IMR-90 (cell line): ENCODE data around the gene TPCN1. TPM values are rescaled to one million over a fixed set of nuclear protein-coding genes. Genes with fewer than 3 reads are reported as not detected.

Experiments
- ATAC-seq: fragments of 200-7000 bp; cut with Tn5 transposase; 2 replicates; pipeline ENCODE4 v1.9.1; 2020; ENCODE audit warnings: low read depth, mild to moderate bottlenecking, moderate library complexity
- BruUV-seq: library from RNA; stranded (reverse); fragments of 400-500 nt; replicated peaks from 2 replicates; lab custom pipeline; 2021; lab: Mats Ljungman, UMichigan
- CTCF ChIA-PET: fragments of 300-600 bp; formaldehyde crosslinking; extraction: SDS; loops from one replicate; lab custom pipeline; 2021; ENCODE audit warnings: antibody characterized with exemption; lab: Yijun Ruan, JAX
- POLR2A ChIA-PET: fragments of 300-600 bp; sonication (Branson Sonifier 250); formaldehyde crosslinking; loops from one replicate; lab custom pipeline; 2022; ENCODE audit warnings: antibody characterized with exemption; ENCODE audit not compliant: unreplicated experiment; lab: Charles Lee
- DNase-seq: peaks from one replicate; pipeline ENCODE4 v3.0.0; 2013
- H2AFZ ChIP-seq: replicated peaks from 2 replicates; pipeline ENCODE3; 2013; ENCODE audit warnings: low read length, mild to moderate bottlenecking; ENCODE audit not compliant: poor library complexity
- H2AK5ac ChIP-seq: 2 replicates; pipeline ENCODE4 v1.6.1; 2013; ENCODE audit warnings: low read depth, low read length, inconsistent platforms
- H2AK9ac ChIP-seq: replicated peaks from 2 replicates; pipeline ENCODE3; 2013; ENCODE audit warnings: mild to moderate bottlenecking, low read depth, low read length, moderate library complexity; ENCODE audit not compliant: poor library complexity
- H2BK120ac ChIP-seq: 2 replicates; pipeline ENCODE4 v1.6.1; 2013; ENCODE audit warnings: low read depth, low read length, inconsistent platforms
- H2BK15ac ChIP-seq: 3 replicates; pipeline ENCODE4 v1.6.1; 2013; ENCODE audit warnings: low read depth, low read length, inconsistent platforms
- H2BK20ac ChIP-seq: 2 replicates; pipeline ENCODE4 v1.6.1; 2013; ENCODE audit warnings: low read depth, mild to moderate bottlenecking, inconsistent platforms, low read length, moderate library complexity
- H2BK5ac ChIP-seq: 2 replicates; pipeline ENCODE4 v1.6.1; 2013; ENCODE audit warnings: mild to moderate bottlenecking, low read depth, low read length, inconsistent platforms; ENCODE audit not compliant: poor library complexity, severe bottlenecking
- H3K14ac ChIP-seq: replicated peaks from 2 replicates; pipeline ENCODE4 v1.6.1; 2013; ENCODE audit warnings: low read depth, low read length, inconsistent platforms
- H3K18ac ChIP-seq: 2 replicates; pipeline ENCODE4 v1.6.1; 2013; ENCODE audit warnings: low read depth, low read length, control low read depth
- H3K23ac ChIP-seq: 2 replicates; pipeline ENCODE4 v1.6.1; 2013; ENCODE audit warnings: low read depth, low read length, inconsistent platforms
- H3K27ac ChIP-seq: 2 replicates; pipeline ENCODE4 v1.5.1; 2013; ENCODE audit warnings: mild to moderate bottlenecking, control low read depth, low read length; ENCODE audit not compliant: insufficient read depth
- H3K27me3 ChIP-seq: 2 replicates; pipeline ENCODE4 v1.6.1; 2013; ENCODE audit warnings: low read length; ENCODE audit not compliant: control insufficient read depth, insufficient read depth
- H3K36me3 ChIP-seq: 2 replicates; pipeline ENCODE4 v1.6.1; 2013; ENCODE audit warnings: low read length, mixed read lengths; ENCODE audit not compliant: control insufficient read depth, insufficient read depth
- H3K4ac ChIP-seq: 2 replicates; pipeline ENCODE4 v1.6.1; 2013; ENCODE audit warnings: low read depth, low read length, inconsistent platforms
- H3K4me1 ChIP-seq: 2 replicates; pipeline ENCODE4 v1.6.1; 2013; ENCODE audit warnings: low read length, mixed read lengths; ENCODE audit not compliant: control insufficient read depth, insufficient read depth
- H3K4me2 ChIP-seq: 2 replicates; pipeline ENCODE4 v1.6.1; 2013; ENCODE audit warnings: low read depth, mild to moderate bottlenecking, control low read depth, low read length, moderate library complexity
- H3K4me3 ChIP-seq: 2 replicates; pipeline ENCODE4 v1.5.1; 2013; ENCODE audit warnings: low read depth, mild to moderate bottlenecking, control low read depth, low read length, moderate library complexity; ENCODE audit not compliant: insufficient read depth
- H3K56ac ChIP-seq: 2 replicates; pipeline ENCODE4 v1.6.1; 2013; ENCODE audit warnings: low read length, inconsistent platforms; ENCODE audit not compliant: insufficient read depth; ENCODE audit errors: extremely low read depth
- H3K79me1 ChIP-seq, 2 experiments: 2 replicates each; pipeline ENCODE4 v1.6.1; 2013; ENCODE audit warnings: low read length in 2 of 2, inconsistent platforms in 1 of 2, low read depth in 1 of 2
- H3K9ac ChIP-seq: 2 replicates; pipeline ENCODE4 v1.6.1; 2013; ENCODE audit warnings: low read depth, low read length, control low read depth
- H3K9me1 ChIP-seq: 2 replicates; pipeline ENCODE4 v1.6.1; 2013; ENCODE audit warnings: low read length, inconsistent platforms; ENCODE audit not compliant: insufficient read depth
- H3K9me3 ChIP-seq: 2 replicates; pipeline ENCODE4 v1.6.1; 2013; ENCODE audit warnings: low read length; ENCODE audit not compliant: control insufficient read depth, insufficient read depth
- H4K20me1 ChIP-seq: 2 replicates; pipeline ENCODE4 v1.6.1; 2013; ENCODE audit warnings: low read length, inconsistent platforms; ENCODE audit not compliant: insufficient read depth
- H4K5ac ChIP-seq: 2 replicates; pipeline ENCODE4 v1.6.1; 2013; ENCODE audit warnings: mild to moderate bottlenecking, low read depth, low read length, control low read depth
- H4K8ac ChIP-seq, 2 experiments: 2 replicates each; pipeline ENCODE4 v1.6.1; 2013; ENCODE audit warnings: low read depth in 2 of 2, low read length in 2 of 2, control low read depth in 1 of 2, inconsistent platforms in 1 of 2
- H4K91ac ChIP-seq: 2 replicates; pipeline ENCODE4 v1.6.1; 2013; ENCODE audit warnings: low read depth, low read length, inconsistent platforms; ENCODE audit not compliant: insufficient read depth
- BHLHE40 ChIP-seq: fragments of 150-350 bp; IDR thresholded peaks from 2 replicates; pipeline ENCODE4 v1.6.1; 2016; ENCODE audit warnings: mild to moderate bottlenecking, low read depth, low read length
- CEBPB ChIP-seq: IDR thresholded peaks from 2 replicates; pipeline ENCODE4 v1.6.1; 2012; ENCODE audit warnings: low read depth, low read length, improper control_type of control experiment
- CHD1 ChIP-seq: IDR thresholded peaks from 2 replicates; pipeline ENCODE4 v1.6.1; 2012; ENCODE audit warnings: low read depth, low read length, improper control_type of control experiment
- CTCF ChIP-seq: conservative IDR thresholded peaks from 2 replicates; pipeline ENCODE4 v1.5.1; 2012; ENCODE audit warnings: mild to moderate bottlenecking, low read depth, low read length, improper control_type of control experiment
- FOS ChIP-seq: fragments of 150-350 bp; IDR thresholded peaks from 2 replicates; pipeline ENCODE4 v1.6.1; 2016; ENCODE audit warnings: low read depth, low read length
- MAFK ChIP-seq: IDR thresholded peaks from 2 replicates; pipeline ENCODE4 v1.6.1; 2012; ENCODE audit warnings: low read depth, low read length, improper control_type of control experiment
- MAZ ChIP-seq: IDR thresholded peaks from 2 replicates; pipeline ENCODE4 v1.6.1; 2012; ENCODE audit warnings: low read depth, mild to moderate bottlenecking, low read length, improper control_type of control experiment, moderate library complexity, borderline replicate concordance
- MXI1 ChIP-seq: IDR thresholded peaks from 2 replicates; pipeline ENCODE4 v1.6.1; 2012; ENCODE audit warnings: low read depth, mild to moderate bottlenecking, low read length, moderate library complexity, borderline replicate concordance
- NFE2L2 ChIP-seq: fragments of 150-350 bp; IDR thresholded peaks from 2 replicates; pipeline ENCODE4 v1.6.1; 2016; ENCODE audit warnings: low read depth, mild to moderate bottlenecking, low read length
- POLR2A ChIP-seq: IDR thresholded peaks from 2 replicates; pipeline ENCODE4 v1.6.1; 2012; ENCODE audit warnings: mild to moderate bottlenecking, low read depth, low read length
- RAD21 ChIP-seq: IDR thresholded peaks from 2 replicates; pipeline ENCODE4 v1.6.1; 2012; ENCODE audit warnings: low read length, improper control_type of control experiment
- RCOR1 ChIP-seq: IDR thresholded peaks from 2 replicates; pipeline ENCODE4 v1.6.1; 2012; ENCODE audit warnings: mild to moderate bottlenecking, low read length, improper control_type of control experiment; ENCODE audit not compliant: insufficient replicate concordance
- RFX5 ChIP-seq: IDR thresholded peaks from 2 replicates; pipeline ENCODE4 v1.8.0; 2012; ENCODE audit warnings: low read depth, mild to moderate bottlenecking, low read length, moderate library complexity
- SMC3 ChIP-seq: fragments of 150-350 bp; IDR thresholded peaks from 2 replicates; pipeline ENCODE4 v1.6.1; 2016; ENCODE audit warnings: low read depth, mild to moderate bottlenecking, antibody characterized with exemption, low read length, moderate library complexity
- USF2 ChIP-seq: fragments of 150-350 bp; IDR thresholded peaks from 2 replicates; pipeline ENCODE4 v1.6.1; 2017; ENCODE audit warnings: mild to moderate bottlenecking, antibody characterized with exemption, low read length, low read depth
- WGBS, 2 experiments: methylation state at CpG; one replicate each; pipeline versions ENCODE4 v1.1.5 to v1.1.7; 2013; ENCODE audit warnings: missing lambda C conversion rate in 2 of 2; ENCODE audit not compliant: insufficient read length in 1 of 2; ENCODE audit errors: extremely low coverage in 2 of 2; 5-methylcytosine and 5-hydroxymethylcytosine counted together
- dilution Hi-C: fragments of 300-500 bp; cut with HindIII; formaldehyde crosslinking; loops from one replicate; pipeline ENCODE4 v1.14.3; 2018; ENCODE audit warnings: low sequenced_read_pairs; ENCODE audit not compliant: unreplicated experiment
- in situ Hi-C: fragments of 300-500 bp; cut with MboI; formaldehyde crosslinking; loops from 3 replicates; pipeline ENCODE4 v1.14.3; 2019; ENCODE audit warnings: low sequenced_read_pairs, inconsistent platforms, mixed read lengths
- intact Hi-C: fragments of 100-400 bp; cut with micrococcal nuclease; formaldehyde crosslinking; loops from 2 replicates; pipeline ENCODE4 v1.10.0; 2022
- polyA plus RNA-seq, 3 experiments: library from polyadenylated mRNA; depleted of rRNA; stranded (reverse); fragments of >200 nt; gene quantifications; 2 replicates each; pipeline ENCODE4 v1.2.3, GENCODE V29; 2012; ENCODE audit warnings: low replicate concordance in 1 of 3
- total RNA-seq: library from RNA; depleted of rRNA; stranded (reverse); fragments of >200 nt; gene quantifications from 2 replicates; pipeline ENCODE4 v1.2.3, GENCODE V29; 2012

The TPCN1 gene
- total and polyA plus RNA-seq, 2 of the 4 experiments (the other 2 are of a cell fraction): 2.0 to 13.2 TPM

- Histone ChIP-seq H3K4me2 (no peak overlapping the region), H3K9me3 (peaks cover 2% of the 10 kb centered on the region; the same call in 1 of the 2 replicates), H3K27ac (no peak overlapping the region), H3K9me1 (peaks cover 8% of the 10 kb centered on the region; the same call in 1 of the 2 replicates), H2BK5ac (no peak overlapping the region), H2BK15ac (no peak overlapping the region), H3K9ac (no peak overlapping the region), H3K4me1 (peaks cover 4% of the 10 kb centered on the region), H3K56ac (no peak overlapping the region), H4K5ac (no peak overlapping the region), H3K79me1 (peaks cover 3 to 7% of the 10 kb centered on the region in 2 experiments; a peak in 2 of 4 replicates), H2BK120ac (no peak overlapping the region), H2AK5ac (no peak overlapping the region), H3K18ac (no peak overlapping the region), H2AK9ac (peak overlapping the region; percentile 37), H2BK20ac (no peak overlapping the region), H3K36me3 (peaks cover 11% of the 10 kb centered on the region), H3K14ac (no peak overlapping the region), H2AFZ (no peak overlapping the region), H3K27me3 (no peaks in the 10 kb centered on the region), H3K4ac (no peak overlapping the region), H4K20me1 (no peaks in the 10 kb centered on the region), H3K4me3 (no peak overlapping the region), H4K8ac (no peak overlapping the region), H4K91ac (no peak overlapping the region), H3K23ac (no peak overlapping the region)
- ATAC-seq: no peak
- in situ Hi-C loops (loop anchor here (10.0 kb wide), 1 partner anchor 596 kb away; no protein-coding TSS in a partner anchor), dilution Hi-C loops (no loop called here), intact Hi-C loops (no loop called here)
- DNase-seq: no peak
- ChIA-PET CTCF (interaction anchor here (0.6 kb wide), 1 partner anchor 9 kb away, joined by 3 read pairs; no protein-coding TSS in a partner anchor), POLR2A (no interaction called here)
- WGBS, 2 experiments: 89% methylated on average over 10 of the region's 15 CpGs; no CpG with 5 or more reads in 1 of the 2 experiments
- no TSS peak for BruUV-seq
- TF ChIP-seq POLR2A: no peak
- no peak for TF ChIP-seq CEBPB
- no peak for TF ChIP-seq BHLHE40
- TF ChIP-seq RCOR1: no peak
- TF ChIP-seq CHD1: no peak
- no peak for TF ChIP-seq NFE2L2
- no peak for TF ChIP-seq RFX5
- no peak for TF ChIP-seq USF2
- no peak for TF ChIP-seq FOS
- TF ChIP-seq MAFK: no peak
- no peak for TF ChIP-seq RAD21
- TF ChIP-seq CTCF: no peak
- no peak for TF ChIP-seq SMC3
- no peak for TF ChIP-seq MXI1
- no peak for TF ChIP-seq MAZ
These were observed 97.8 kb downstream of the TPCN1 start for GRCh38 chr12:113318900-113319628.
